ENCODE data around the gene GLT8D1.

DNA sequence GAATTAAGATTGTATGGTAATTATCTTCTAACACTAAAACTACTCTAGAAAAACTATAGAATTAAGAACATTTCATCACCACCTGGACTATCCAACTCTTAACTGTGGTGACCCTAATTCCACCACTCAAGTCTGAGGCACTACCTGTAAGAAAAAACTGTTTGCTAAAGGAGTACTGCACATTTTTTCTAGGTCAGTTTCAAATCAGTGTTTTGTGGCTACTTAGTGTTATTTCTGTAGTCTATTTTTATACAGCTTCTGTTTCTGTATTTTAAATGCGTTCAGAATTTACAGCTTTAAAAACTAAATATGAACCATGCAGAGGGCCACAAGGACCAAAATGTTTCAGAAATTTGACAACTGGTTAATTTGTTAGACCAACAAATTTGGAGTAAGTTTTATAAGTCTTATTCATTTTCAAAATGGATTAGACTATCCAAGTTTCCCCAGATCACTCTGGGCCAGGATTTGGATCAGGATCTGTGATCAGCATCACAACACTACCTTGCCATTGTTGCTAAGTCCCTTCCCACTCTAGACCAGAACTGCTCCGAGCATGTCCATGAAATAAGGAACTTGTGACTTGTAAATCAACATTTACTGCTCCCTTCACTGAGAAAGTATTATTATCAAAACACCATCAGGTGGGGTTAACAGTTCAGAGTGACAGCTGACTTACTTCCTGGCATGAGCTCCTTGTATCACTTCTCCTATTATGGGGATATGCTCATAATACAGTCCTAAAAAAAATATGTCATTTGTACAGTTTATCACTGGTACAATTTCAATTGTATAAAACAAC lies 8.6 kb downstream of the GLT8D1 start:
- TF ChIP-seq EZH2phosphoT487 (IDR thresholded peaks at IDR 0.05; ENCODE audit: insufficient read depth, low read depth) (no peak), EZH2 (IDR thresholded peaks at IDR 0.05; ENCODE audit: insufficient read depth, poor library complexity, severe bottlenecking) (no peak)
